GM21360 (cell line): Measurements from ENCODE around the gene TSPEAR.

Experiments used
- ATAC-seq: cut with Tn5 transposase; IDR thresholded peaks from one replicate; pipeline ENCODE4 v1.9.1; 2021; ENCODE audit warnings: mild to moderate bottlenecking, moderate library complexity; ENCODE audit not compliant: unreplicated experiment

The TSPEAR gene

GRCh38 chr21:44478801-44479167, 232.6 kb downstream of the TSPEAR start:
- no peak for ATAC-seq

DNA sequence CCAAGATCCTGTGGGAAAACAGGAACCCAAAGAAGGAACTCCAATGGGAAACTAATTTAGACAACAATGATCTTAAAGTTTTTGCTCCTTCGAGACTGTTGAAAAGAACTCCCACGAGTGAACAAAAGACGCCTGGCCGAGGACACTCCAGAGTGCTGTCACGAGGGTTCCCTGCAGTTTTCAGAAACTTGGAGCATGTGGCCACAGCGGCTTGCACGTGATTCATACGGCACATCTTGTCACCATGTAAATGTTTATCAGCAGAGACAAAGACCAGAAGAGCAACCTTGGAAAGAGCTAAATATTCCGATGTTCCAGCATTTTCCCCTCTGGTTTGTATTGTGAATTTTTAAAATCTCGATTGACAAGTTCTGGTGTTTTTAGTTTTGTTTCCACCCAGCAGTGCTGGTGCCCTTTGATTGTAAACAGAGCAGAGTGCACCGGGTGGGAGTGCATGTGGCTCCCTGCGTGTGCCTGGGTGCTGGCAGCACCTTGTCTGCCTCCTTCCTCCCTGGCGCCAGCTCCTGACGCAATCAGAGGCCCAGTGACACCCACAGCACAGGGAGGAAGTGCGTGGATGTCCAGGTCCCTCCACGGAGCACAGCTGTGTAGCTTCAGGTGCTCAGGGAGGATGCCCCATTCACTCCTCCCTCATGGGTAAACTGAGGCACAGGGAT, 233.1 kb downstream of the TSPEAR start:
- ATAC-seq, result no peak

DNA sequence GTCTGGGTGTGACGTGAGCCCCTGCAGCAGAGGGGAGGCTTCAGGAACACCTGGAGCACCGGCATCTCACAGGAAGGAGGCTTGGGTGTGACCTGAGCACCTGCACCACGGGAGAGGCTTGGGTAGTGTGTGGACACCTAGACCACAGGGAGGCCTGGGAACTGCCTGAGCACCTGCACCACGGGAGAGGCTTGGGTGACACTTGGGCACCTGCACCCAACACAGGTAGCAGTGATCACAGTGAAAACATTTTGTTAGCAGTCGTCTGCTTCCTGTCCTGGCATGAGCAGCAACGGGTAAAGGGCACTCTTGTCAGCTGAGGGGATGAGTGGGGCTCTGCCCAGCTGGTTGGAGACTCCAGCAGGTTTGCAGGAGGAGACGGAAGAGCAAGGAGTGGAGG, 233.7 kb downstream of the TSPEAR start:
- ATAC-seq, result no peak

DNA sequence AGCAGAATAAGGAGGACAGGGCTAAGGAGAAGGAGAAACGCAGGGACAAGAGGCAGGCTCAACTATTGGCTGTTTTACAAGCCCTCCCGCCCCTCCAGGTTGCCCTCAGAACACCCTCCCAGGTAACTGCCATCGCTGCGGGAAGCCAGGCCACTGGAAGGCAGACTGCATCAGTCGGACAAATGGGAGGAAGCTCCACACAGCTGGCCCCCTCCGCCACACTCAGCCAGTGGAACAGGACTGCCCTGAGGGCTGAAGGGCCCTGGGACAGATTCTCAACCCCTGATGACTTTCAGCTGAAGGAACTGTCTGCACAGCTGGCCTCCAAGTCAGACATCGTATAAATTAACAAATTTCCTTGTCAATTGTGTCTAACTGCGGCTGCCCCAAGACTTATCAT, 234.2 kb downstream of the TSPEAR start:
- no peak for ATAC-seq

DNA sequence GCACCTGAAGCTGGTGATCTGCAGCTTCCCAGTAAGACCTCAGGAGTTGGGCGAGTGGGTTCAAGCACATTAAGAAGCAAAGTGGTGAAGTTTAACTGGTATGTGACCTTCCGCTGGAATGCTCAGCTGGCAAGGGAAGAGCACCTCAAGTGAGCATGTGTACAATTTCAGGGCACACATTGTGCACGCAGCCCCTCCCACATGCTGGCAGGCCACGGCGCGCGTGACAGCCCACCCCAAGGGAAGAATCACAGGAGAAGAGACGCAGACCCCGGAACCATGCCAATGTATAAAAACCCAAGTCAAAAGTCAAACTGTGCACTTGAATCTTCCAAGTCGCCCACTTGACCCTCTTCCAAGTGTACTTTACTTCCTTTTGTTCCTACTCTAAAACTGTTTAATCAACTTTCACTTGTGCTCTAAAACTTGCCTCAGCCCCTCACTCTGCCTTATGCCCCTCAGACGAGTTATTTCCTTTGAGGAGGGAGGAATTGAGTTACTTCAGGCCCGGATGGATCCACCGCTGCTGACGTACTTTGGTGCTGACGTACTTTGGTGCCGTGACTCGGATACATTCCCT, 236.0 kb downstream of the TSPEAR start:
- ATAC-seq, result no peak

- ATAC-seq, result no peak
Measured at GRCh38 chr21:44473915-44474555, 237.3 kb downstream of the TSPEAR start.

DNA sequence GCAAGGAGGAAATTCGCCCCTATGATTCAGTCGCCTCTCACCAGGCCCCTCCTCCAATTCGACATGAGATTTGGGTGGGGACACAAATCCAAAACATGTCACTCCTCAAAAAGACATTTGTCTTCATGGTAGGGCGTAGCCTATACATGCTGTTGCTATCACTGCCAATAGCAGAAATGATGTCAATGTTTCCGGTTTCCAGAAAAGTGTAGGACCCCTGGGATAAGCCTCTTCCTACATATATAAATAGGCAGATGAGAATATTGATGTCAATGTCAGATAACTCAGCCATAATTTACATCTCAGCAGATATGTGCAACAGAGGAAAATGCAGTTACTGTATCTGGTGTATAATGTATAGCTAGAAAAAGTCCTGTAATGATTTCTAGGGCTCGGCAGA, 239.4 kb downstream of the TSPEAR start:
- no peak for ATAC-seq

- ATAC-seq, result no peak
Measured at GRCh38 chr21:44471341-44471740, 240.0 kb downstream of the TSPEAR start.

- no peak for ATAC-seq
Measured at GRCh38 chr21:44467859-44468195, 243.5 kb downstream of the TSPEAR start.

DNA sequence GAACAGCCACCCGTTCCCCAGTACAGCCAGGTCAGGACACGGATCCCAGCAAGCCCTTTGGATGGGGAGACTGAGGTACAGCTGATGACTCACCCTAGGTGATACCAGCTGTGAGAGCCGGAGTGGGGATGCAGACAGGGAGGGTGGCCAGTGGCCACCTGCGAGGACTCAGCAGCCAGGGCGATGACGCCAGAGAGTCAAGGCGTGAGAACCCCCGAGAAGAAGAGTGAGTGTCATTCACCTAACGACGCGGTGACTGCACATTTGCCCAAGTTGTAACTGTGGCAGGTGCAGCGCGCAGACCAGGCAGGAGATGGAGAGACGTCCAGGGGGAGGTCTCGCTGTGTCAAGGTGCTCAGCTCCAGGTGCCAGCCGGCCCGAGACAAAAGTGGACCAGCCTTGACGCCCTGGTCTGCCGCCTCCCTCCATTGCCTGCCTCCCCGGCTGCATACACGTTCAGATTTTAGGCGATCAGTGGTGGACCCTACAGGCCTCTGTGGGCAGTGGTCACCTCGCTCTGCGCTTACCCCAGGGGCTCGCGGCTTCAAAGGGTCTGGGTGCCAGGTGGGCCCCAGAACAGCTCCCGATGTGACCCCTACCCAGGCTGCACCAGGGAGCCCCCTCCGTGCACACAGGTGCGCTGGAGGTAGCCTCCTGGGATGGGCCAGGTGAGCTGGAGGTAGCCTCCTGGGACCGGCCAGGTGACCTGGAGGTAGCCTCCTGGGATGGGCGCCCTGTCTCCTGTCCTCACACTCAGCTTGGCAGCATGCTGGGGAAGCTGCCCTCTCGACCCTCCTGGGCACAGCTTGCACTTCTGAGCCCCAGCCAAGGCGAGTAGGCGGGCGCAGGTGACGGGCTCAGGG, 244.1 kb downstream of the TSPEAR start:
- ATAC-seq, result no peak

- no peak for ATAC-seq
Measured at GRCh38 chr21:44466351-44466954, 244.9 kb downstream of the TSPEAR start.

DNA sequence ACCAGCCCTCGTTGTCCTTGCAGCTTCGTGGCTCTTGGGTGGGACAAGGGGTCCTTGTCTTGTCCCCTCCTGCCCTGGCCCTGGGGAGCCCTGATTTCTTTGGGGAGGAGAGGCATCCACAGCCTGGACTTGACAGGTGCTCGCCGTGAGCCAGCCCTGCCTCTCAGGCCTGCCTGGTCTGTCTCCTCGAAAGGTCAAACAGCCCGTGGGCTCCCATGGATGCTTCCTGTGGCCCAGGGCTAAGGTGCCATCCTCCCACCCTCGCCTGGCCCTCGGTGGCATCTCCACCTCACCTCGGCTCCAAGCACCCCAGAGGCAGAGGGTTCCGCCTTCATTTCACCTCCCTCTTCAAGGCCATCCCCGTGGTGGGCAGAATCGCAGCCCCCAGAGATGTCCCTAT, 247.0 kb downstream of the TSPEAR start:
- ATAC-seq, result no peak

- no peak for ATAC-seq
Measured at GRCh38 chr21:44463724-44464123, 247.6 kb downstream of the TSPEAR start.

DNA sequence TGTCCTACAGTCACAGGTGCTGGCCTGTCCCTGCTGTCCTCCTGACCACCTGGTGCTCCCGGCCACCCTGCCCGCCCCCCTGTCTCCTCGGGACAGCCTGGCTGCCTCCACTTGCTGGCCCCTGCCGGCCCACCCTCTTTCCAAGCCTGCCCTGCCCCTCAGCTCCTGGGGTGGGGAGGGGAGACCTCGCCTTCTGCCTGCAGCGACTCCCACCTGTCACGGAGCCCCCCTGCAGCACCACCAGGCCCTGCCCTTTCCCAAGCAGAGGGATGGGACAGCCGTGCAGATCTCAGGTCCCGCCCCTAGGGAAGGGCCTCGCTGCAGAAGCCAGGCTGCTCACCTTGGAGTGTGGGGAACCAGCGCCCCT, 248.6 kb downstream of the TSPEAR start:
- ATAC-seq, result no peak

DNA sequence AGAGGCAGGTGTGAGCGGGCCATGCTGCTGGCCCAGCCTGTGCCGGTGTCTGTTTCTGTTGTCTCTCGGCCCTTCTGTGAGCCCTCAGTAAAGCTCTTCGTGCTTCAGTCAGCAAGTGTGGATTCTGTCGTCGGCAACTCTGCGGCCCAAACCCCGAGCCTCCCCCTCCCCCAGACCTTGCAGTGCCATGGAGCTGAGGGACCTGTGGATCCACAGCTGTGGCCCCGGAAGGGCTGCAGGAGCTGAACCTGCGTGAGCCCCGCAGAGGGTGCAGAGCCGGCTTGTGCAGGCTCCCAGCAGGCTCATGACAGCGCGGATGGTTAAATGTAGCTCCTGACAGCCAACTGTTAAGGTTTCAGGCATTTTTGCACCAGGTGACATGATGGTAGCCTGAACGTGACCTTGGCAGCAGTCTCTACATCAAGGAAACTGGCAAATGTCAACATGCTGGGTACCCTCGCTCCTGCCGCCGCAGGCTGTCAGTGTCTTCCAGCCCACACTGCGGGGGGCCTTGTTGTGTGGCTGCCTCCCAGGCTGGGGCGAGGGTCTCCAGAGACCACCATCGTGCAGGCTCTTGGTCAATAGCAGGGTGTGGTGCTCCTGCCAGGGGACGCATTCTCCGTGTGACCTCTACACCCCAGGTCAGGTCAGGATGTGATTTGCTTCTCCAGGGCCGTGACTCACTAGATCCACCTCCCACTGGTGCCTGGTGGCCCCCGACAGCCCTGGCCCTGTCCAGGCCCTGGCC, 249.1 kb downstream of the TSPEAR start:
- ATAC-seq, result no peak

DNA sequence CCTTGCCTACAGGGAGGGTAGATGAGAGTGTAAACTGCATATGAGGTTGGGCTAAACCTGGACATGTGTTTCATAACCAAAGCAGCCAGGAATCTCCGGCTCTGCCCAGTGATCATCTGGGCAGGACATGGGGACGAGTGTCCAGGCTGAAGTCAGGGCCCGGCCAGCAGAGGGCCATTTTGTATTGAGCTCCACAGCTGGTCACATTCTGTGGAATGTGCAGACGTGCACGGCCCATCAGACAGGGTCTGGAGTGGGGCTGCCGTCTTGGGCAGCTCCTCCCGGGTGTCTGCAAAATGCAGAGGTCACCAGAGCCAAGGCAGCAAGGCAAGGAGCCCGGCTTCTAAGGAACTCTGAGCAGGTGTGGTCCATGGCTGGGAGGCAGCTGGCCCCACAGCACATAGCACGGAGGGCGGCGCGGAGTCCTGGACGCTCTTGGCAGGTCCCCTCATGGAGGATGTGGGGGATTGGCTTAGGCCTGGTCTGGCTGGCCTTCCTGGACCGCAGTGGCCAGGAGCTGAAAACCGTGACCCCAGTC, 249.8 kb downstream of the TSPEAR start:
- no peak for ATAC-seq

- ATAC-seq, result no peak
Measured at GRCh38 chr21:44461005-44461404, 250.4 kb downstream of the TSPEAR start.

DNA sequence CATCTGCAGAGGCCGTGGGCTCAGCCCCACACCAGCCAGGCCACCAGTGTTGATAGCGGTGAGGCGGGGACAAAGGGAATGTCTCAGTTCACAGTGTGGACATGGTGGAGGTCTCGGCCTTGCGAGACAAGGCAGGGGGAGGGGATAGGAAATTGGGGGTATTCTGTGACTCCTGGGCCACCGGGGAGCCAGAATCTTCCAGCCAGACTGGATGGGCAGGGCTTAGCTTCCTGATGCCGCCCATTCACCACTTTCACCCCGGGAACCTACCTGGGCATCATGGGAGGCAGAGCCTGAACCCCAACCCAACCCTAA, 251.0 kb downstream of the TSPEAR start:
- no peak for ATAC-seq

- no peak for ATAC-seq
Measured at GRCh38 chr21:44459712-44460440, 251.5 kb downstream of the TSPEAR start.
